ENCODE results near the gene GDNF. TPM values are rescaled to one million over a fixed set of nuclear protein-coding genes. Genes with fewer than 3 reads are reported as not detected.
"Not testable (repeated sequence)": the region's sequence is repeated elsewhere in the genome, so short reads cannot be mapped to it uniquely, and the experiment has no call there.

The GDNF gene
- total and polyA plus RNA-seq, 10 donors, result 0.02 to 0.88 (median 0.15) TPM; not detected in 2

- intact Hi-C loops (cut with DNase I; ENCODE audit: low total_unique reads), result no loop called here
- WGBS, 5 donors, result 81 to 88% (median 86%) methylated on average over 7 of the region's 7 CpGs
Observed at GRCh38 chr5:37873988-37874387, 34.1 kb upstream of the GDNF start.

DNA sequence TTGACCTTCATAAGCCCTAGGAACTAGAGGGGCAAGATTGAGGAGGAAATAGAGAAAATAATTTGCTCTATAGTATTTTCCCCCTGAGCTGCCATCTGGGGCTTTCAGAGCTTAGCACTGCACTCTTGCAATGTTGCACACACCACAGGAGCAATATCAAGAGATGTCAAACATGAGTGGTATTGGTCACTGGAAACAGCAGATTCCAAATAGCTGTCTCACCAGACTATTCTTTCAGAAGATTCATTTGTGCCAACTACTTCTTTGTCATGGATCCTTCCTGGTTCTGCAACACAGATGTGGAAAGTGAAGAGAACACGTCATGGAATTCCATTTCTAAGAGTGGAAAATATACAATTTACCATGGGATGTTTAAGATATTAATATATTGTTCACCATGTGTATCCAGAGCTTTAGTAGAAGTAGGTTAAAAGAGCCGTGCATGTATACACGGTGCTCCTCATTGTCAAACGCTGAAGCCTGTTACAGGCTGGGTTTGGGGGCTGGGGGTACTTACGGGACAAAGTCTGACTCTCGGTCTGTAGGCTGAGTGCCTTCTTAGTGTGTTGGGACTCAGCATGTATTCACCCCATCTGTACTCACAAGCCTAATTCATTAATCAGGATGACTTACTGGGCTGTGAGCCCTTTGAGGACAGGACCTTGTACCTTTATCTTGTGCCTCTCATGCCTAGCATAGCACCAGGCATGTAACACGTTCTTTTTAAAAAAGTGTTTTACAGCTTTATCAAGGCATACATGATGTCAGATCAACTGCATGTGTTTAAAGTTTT lies 31.4 kb upstream of the GDNF start:
- intact Hi-C loops (cut with DNase I; ENCODE audit: low total_unique reads), result no loop called here
- H3K4me3 ChIP-seq, result no peak overlapping the region
- H3K9me3 ChIP-seq, result peaks cover 0 to 10% (median under 1%) of the 10 kb centered on the region in 8 donors
- no peak overlapping the region for H3K27ac ChIP-seq
- H3K4me1 ChIP-seq, result no peaks in the 10 kb centered on the region
- WGBS, 5 donors, result 78 to 92% (median 87%) methylated on average over 7 of the region's 7 CpGs
- no peak for DNase-seq
- H3K27me3 ChIP-seq (replicated peaks in 1 of 7), result no peaks in the 10 kb centered on the region
- H3K36me3 ChIP-seq, result no peaks in the 10 kb centered on the region
- no peak for TF ChIP-seq POLR2AphosphoS5 (IDR thresholded peaks at IDR 0.05)
- TF ChIP-seq POLR2A (IDR thresholded peaks at IDR 0.05), result no peak
- TF ChIP-seq CTCF (IDR thresholded peaks at IDR 0.05 in 8 of 11, conservative IDR thresholded peaks at IDR 0.05 in 3 of 11), result no peak

More at GRCh38 chr5:37873988-37874387, 34.1 kb upstream of the GDNF start:
- peaks cover 0 to 3% (median 0%) of the 10 kb centered on the region in 6 donors for H3K4me1 ChIP-seq
- peaks cover 0 to 3% (median 0%) of the 10 kb centered on the region in 7 donors for H3K27me3 ChIP-seq (replicated peaks in 1 of 7)
- no peak for DNase-seq
- TF ChIP-seq CTCF (IDR thresholded peaks at IDR 0.05 in 8 of 11, conservative IDR thresholded peaks at IDR 0.05 in 3 of 11) (no peak), POLR2AphosphoS5 (IDR thresholded peaks at IDR 0.05) (no peak), POLR2A (IDR thresholded peaks at IDR 0.05) (no peak)
- peaks cover 0 to 16% (median 2%) of the 10 kb centered on the region in 8 donors for H3K9me3 ChIP-seq
- H3K36me3 ChIP-seq, result no peaks in the 10 kb centered on the region
- H3K4me3 ChIP-seq, result no peak overlapping the region
- no peak overlapping the region for H3K27ac ChIP-seq

- TF ChIP-seq POLR2AphosphoS5 (IDR thresholded peaks at IDR 0.05), result no peak
- TF ChIP-seq CTCF (IDR thresholded peaks at IDR 0.05 in 8 of 11, conservative IDR thresholded peaks at IDR 0.05 in 3 of 11), result no peak
- no peak for TF ChIP-seq POLR2A (IDR thresholded peaks at IDR 0.05)
- Histone ChIP-seq H3K27ac (no peak overlapping the region), H3K4me1 (no peaks in the 10 kb centered on the region), H3K4me3 (no peak overlapping the region), H3K9me3 (peaks cover 0 to 8% (median 0%) of the 10 kb centered on the region in 8 donors), H3K36me3 (no peaks in the 10 kb centered on the region), H3K27me3 (replicated peaks in 1 of 7) (peaks cover 0 to 4% (median 0%) of the 10 kb centered on the region in 7 donors)
- intact Hi-C loops (cut with DNase I; ENCODE audit: low total_unique reads), result no loop called here
- DNase-seq, result no peak
- 70 to 91% (median 81%) methylated on average over 2 of the region's 2 CpGs for WGBS, 5 donors
Observed at GRCh38 chr5:37869216-37869615, 29.4 kb upstream of the GDNF start.

- DNase-seq, result no peak
- H3K36me3 ChIP-seq, result no peaks in the 10 kb centered on the region
- no peaks in the 10 kb centered on the region for H3K4me1 ChIP-seq
- peaks cover 0 to 6% (median 0%) of the 10 kb centered on the region in 8 donors for H3K9me3 ChIP-seq
- no peak overlapping the region for H3K27ac ChIP-seq
- WGBS, 5 donors, result 53 to 87% (median 75%) methylated on average over 3 of the region's 3 CpGs
- peaks cover 0 to 4% (median 0%) of the 10 kb centered on the region in 7 donors for H3K27me3 ChIP-seq (replicated peaks in 1 of 7)
- intact Hi-C loops (cut with DNase I; ENCODE audit: low total_unique reads), result no loop called here
- H3K4me3 ChIP-seq, result no peak overlapping the region
- no peak for TF ChIP-seq POLR2A (IDR thresholded peaks at IDR 0.05)
Observed at GRCh38 chr5:37867654-37868053, 27.8 kb upstream of the GDNF start.

GRCh38 chr5:37862907-37863306 lies 23.1 kb upstream of the GDNF start:
- H3K36me3 ChIP-seq; H3K9me3 ChIP-seq; H3K4me3 ChIP-seq; H3K27me3 ChIP-seq (replicated peaks in 1 of 7); H3K4me1 ChIP-seq; intact Hi-C loops (cut with DNase I; ENCODE audit: low total_unique reads); DNase-seq; H3K27ac ChIP-seq: not testable (repeated sequence)
- WGBS, 5 donors, result 87 to 98% (median 90%) methylated on average over 1 of the region's 1 CpG

All from spleen (tissue), 11 donors.